AG09309 (cell line): ENCODE results near the gene IZUMO1.

Source experiments
- DNase-seq: peaks from one replicate; pipeline ENCODE4 v3.0.0-alpha.2; 2010; ENCODE audit warnings: low read depth
- H3K4me3 ChIP-seq: 2 replicates; pipeline ENCODE4 v1.5.1; 2011; ENCODE audit warnings: mild to moderate bottlenecking, low read depth, low read length, moderate library complexity; ENCODE audit not compliant: control insufficient read depth
- CTCF ChIP-seq: IDR thresholded peaks from 2 replicates; pipeline ENCODE4 v1.5.1; 2011; ENCODE audit warnings: mild to moderate bottlenecking, low read depth, low read length, inconsistent platforms; ENCODE audit not compliant: insufficient read depth, control insufficient read depth; ENCODE audit errors: missing control alignments

Gene IZUMO1

GRCh38 chr19:48751845-48752495, 5.3 kb upstream of the IZUMO1 start:
- no peak overlapping the region; the same call in 1 of the 2 replicates for H3K4me3 ChIP-seq
- TF ChIP-seq CTCF = no peak
- DNase-seq = no peak

- DNase-seq = no peak
- H3K4me3 ChIP-seq = no peak overlapping the region
- no peak for TF ChIP-seq CTCF
Measured at GRCh38 chr19:48750771-48751504, 4.2 kb upstream of the IZUMO1 start.

- no peak for TF ChIP-seq CTCF
- DNase-seq = no peak
- H3K4me3 ChIP-seq = no peak overlapping the region
Measured at GRCh38 chr19:48750351-48750750, 3.6 kb upstream of the IZUMO1 start.

- DNase-seq = no peak
- TF ChIP-seq CTCF = no peak
- H3K4me3 ChIP-seq = no peak overlapping the region
Measured at GRCh38 chr19:48749571-48750198, 3.0 kb upstream of the IZUMO1 start.

DNA sequence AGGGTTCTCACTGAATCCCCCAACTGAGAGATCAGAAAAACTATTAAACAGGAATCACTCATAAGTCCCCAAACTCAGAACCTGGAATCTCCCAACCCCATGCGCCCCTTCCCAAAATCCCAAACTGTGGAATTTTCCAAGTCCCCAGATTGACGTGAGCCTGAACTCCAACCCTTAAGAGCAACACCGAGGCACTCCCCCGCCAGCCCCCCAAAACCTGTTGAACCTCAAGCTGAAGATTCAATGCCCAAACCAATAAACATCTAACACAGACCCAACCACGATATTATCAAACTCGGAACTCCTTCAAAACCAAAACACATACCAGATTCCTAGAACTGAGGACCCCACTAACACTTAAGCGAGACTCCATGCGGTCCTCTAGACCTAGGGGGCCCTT, 599 bp downstream of the IZUMO1 start:
- DNase-seq = no peak
- H3K4me3 ChIP-seq = no peak overlapping the region
- no peak for TF ChIP-seq CTCF

DNA sequence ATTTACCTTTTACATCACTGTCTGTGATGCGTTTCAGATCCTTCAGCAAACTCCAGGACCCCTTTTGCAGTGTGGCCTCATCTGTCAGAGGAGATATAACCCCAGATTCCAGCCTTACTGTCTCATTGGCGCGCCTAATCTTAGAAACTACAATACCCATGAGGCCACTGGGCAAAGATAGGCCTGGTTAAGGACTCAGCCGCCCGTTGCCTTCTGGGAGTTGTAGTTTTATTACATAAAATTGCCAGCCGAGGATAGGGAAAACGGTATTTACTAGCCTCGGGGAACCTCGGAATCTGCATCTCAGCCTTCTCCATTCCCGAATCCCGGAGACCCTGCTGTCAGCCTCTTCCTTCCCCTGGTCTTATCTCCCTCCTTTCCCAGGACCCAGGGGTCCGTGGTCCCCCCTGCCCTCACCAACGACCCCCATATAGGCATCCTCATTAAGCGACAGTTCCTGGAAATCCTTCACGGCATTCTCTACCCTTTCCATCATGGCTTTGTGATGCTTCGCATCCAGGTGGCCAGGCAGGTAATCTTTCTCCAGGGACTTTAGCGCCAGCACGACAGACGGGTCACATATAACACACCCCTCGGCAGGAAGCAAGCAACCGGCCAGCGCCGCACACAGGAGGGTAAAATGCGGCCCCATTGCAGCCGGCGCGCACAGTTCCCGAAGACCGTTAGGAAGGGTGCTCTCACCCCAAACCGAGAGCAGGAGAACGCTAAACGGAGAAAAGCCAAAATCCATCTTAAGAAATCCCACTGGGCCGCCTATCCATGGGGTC, 1.3 kb downstream of the IZUMO1 start:
- no peak overlapping the region for H3K4me3 ChIP-seq
- TF ChIP-seq CTCF = no peak
- DNase-seq = no peak
